HG02763 (cell line): ENCODE results near the gene PSMB9.
"Not testable (repeated sequence)": the region's sequence is repeated elsewhere in the genome, so short reads cannot be mapped to it uniquely, and the experiment has no call there.

Source experiments
- ATAC-seq: cut with Tn5 transposase; IDR thresholded peaks from one replicate; pipeline ENCODE4 v1.9.1; 2021; ENCODE audit warnings: mild to moderate bottlenecking, moderate library complexity; ENCODE audit not compliant: unreplicated experiment

Gene PSMB9

GRCh38 chr6:32853541-32854375 is at the start of gene PSMB9, which contains the start of gene TAP1:
PSMB9 (plus strand) TSS chr6:32854192; CDS start chr6:32854230, 38 bp downstream.
TAP1 (minus strand) TSS chr6:32853704; CDS start chr6:32853636, 68 bp downstream.
- peak; percentile 69 for ATAC-seq

- not testable (repeated sequence) for ATAC-seq
Measured at GRCh38 chr6:32805404-32805803, 48.6 kb upstream of the PSMB9 start.

- no peak for ATAC-seq
Measured at GRCh38 chr6:32807020-32807580, 46.9 kb upstream of the PSMB9 start.

- ATAC-seq = no peak
Measured at GRCh38 chr6:32809171-32809570, 44.8 kb upstream of the PSMB9 start.

- no peak for ATAC-seq
Measured at GRCh38 chr6:32814145-32814544, 39.8 kb upstream of the PSMB9 start.

GRCh38 chr6:32815115-32815514 is 38.9 kb upstream of the PSMB9 start:
- ATAC-seq = no peak

GRCh38 chr6:32815996-32816395 is 38.0 kb upstream of the PSMB9 start:
- no peak for ATAC-seq

GRCh38 chr6:32816746-32817204 is 37.2 kb upstream of the PSMB9 start, which contains the start of gene HLA-DOB:
HLA-DOB (minus strand) TSS chr6:32817002; CDS start chr6:32816951, 51 bp downstream.
- ATAC-seq = no peak

- no peak for ATAC-seq
Measured at GRCh38 chr6:32818867-32819266, 35.1 kb upstream of the PSMB9 start.

GRCh38 chr6:32819729-32820128 is 34.3 kb upstream of the PSMB9 start:
- ATAC-seq = no peak

GRCh38 chr6:32825966-32826365 is 28.0 kb upstream of the PSMB9 start:
- ATAC-seq = no peak

GRCh38 chr6:32827025-32827424 is 27.0 kb upstream of the PSMB9 start:
- ATAC-seq = no peak

- no peak for ATAC-seq
Measured at GRCh38 chr6:32829495-32829894, 24.5 kb upstream of the PSMB9 start.

- no peak for ATAC-seq
Measured at GRCh38 chr6:32830017-32830416, 24.0 kb upstream of the PSMB9 start.

- no peak for ATAC-seq
Measured at GRCh38 chr6:32830936-32831335, 23.1 kb upstream of the PSMB9 start.

- no peak for ATAC-seq
Measured at GRCh38 chr6:32832535-32832934, 21.5 kb upstream of the PSMB9 start.

GRCh38 chr6:32833664-32834063 is 20.3 kb upstream of the PSMB9 start:
- no peak for ATAC-seq

- no peak for ATAC-seq
Measured at GRCh38 chr6:32835167-32835893, 18.7 kb upstream of the PSMB9 start.

- ATAC-seq = no peak
Measured at GRCh38 chr6:32836873-32837272, 17.1 kb upstream of the PSMB9 start.

GRCh38 chr6:32837651-32838113 is 16.3 kb upstream of the PSMB9 start:
- ATAC-seq = no peak
